ENCODE results near the gene DHRSX.
"Not testable (repeated sequence)": the region's sequence is repeated elsewhere in the genome, so short reads cannot be mapped to it uniquely, and the experiment has no call there.

The DHRSX gene

GRCh38 chrX:2419418-2419817 is 81.4 kb downstream of the DHRSX start:
- not testable (repeated sequence) for DNase-seq

GRCh38 chrX:2418000-2418399 is 82.8 kb downstream of the DHRSX start:
- no peak for DNase-seq

- no peak for DNase-seq
Measured at GRCh38 chrX:2416851-2417604, 83.7 kb downstream of the DHRSX start.

- DNase-seq: no peak
Measured at GRCh38 chrX:2414384-2414783, 86.4 kb downstream of the DHRSX start.

GRCh38 chrX:2413969-2414368 is 86.8 kb downstream of the DHRSX start:
- DNase-seq: no peak

GRCh38 chrX:2412131-2412530 is 88.6 kb downstream of the DHRSX start:
- no peak for DNase-seq

GRCh38 chrX:2410279-2411020 is 90.3 kb downstream of the DHRSX start:
- no peak for DNase-seq

GRCh38 chrX:2409796-2410195 is 91.0 kb downstream of the DHRSX start:
- no peak for DNase-seq

GRCh38 chrX:2408856-2409255 is 91.9 kb downstream of the DHRSX start:
- no peak for DNase-seq

GRCh38 chrX:2406891-2407518 is 93.8 kb downstream of the DHRSX start:
- DNase-seq: no peak

GRCh38 chrX:2404776-2405175 is 96.0 kb downstream of the DHRSX start:
- DNase-seq: no peak

- no peak for DNase-seq
Measured at GRCh38 chrX:2402361-2402690, 98.5 kb downstream of the DHRSX start.

- DNase-seq: no peak
Measured at GRCh38 chrX:2401590-2402360, 99.0 kb downstream of the DHRSX start.

- DNase-seq: no peak
Measured at GRCh38 chrX:2401201-2401589, 99.6 kb downstream of the DHRSX start.

GRCh38 chrX:2398064-2398656 is 102.6 kb downstream of the DHRSX start:
- no peak for DNase-seq

GRCh38 chrX:2397229-2398063 is 103.3 kb downstream of the DHRSX start:
- DNase-seq: no peak

- DNase-seq: no peak
Measured at GRCh38 chrX:2395261-2395992, 105.3 kb downstream of the DHRSX start.

- DNase-seq: no peak
Measured at GRCh38 chrX:2391869-2392606, 108.7 kb downstream of the DHRSX start.

GRCh38 chrX:2390754-2391153 is 110.0 kb downstream of the DHRSX start:
- no peak for DNase-seq

GRCh38 chrX:2389731-2390130 is 111.0 kb downstream of the DHRSX start:
- not testable (repeated sequence) for DNase-seq

GRCh38 chrX:2389324-2389723 is 111.5 kb downstream of the DHRSX start:
- no peak for DNase-seq
